ENCODE results near the gene S100A11.

The S100A11 gene

DNA sequence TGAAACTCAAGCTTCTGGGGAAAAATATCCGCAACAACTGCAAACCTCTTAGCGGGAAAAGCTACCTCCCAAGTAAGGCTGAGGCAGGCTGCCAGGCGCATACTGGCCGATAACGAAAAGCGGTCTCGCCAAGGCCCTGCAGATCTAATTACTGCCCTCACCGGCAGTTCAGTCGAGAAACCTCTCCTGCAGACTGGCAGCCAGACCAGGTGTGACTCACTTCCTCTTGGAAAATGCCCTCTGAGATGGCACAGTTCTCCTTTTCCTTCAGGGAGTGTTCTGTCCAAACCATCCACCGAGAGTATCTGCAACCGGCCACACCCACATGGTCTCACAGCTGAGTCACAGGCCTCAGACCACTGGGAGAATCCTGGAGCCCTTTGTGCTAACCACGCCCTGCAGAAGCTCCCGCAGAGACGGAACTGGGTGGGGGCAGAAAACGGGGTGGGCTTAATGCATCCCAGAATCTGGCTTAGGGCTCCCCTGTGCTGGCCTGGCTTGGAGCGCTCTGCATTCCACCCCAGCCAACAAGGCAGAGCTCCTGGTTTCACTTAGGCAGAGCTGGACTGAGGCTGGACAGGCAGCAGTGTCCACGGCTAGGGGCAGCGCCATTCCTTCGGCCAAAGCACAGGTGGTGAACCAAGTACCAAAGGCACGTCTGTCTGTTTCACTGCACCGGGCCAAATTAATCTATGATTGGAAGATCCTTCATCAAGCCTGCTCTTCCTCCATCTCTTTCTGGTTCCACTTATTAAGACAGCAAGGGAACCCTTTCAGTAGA is 44.3 kb downstream of the S100A11 start:
- H3K36me3 Mint-ChIP-seq (ENCODE audit: low read depth), result peaks cover 51% of the 10 kb centered on the region
- intact Hi-C loops (cut with micrococcal nuclease), result no loop called here
- H3K27ac Mint-ChIP-seq, result peak overlapping the region; percentile 97
- H3K27me3 Mint-ChIP-seq, result no peaks in the 10 kb centered on the region
- peak overlapping the region; percentile 93 for H3K4me3 Mint-ChIP-seq
- no peaks in the 10 kb centered on the region for H3K9me3 Mint-ChIP-seq
- peaks cover 60% of the 10 kb centered on the region for H3K4me1 Mint-ChIP-seq (ENCODE audit: low read depth)

DNA sequence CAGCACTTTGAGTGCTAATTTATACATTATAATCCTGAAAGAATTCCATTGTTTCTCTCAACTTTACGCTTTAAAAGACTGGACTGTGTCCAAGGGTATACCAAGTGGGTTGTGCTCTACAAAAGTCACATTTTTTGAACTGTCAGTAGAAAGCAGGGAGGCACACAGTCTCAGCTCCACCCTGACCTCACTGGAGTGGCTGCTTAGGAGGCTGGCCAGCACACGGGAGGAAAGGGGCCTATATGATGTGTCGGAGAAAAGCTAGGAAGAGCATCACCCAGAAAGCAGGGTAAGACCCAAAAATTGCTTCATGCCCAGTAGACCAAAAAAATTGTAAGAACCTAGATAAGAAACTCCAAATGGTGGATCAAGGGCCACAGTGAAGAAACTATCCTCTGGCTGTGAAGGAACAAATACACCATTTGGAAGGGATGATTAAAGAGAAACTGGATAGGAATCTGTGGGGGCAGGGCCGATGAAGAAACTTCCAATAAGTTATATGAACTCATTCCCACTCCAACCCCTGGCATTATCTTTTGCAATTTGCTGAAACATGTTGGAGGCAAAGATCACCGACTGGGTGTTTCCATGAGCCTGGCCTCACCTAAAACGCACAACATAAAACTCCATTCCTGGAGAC is 45.0 kb downstream of the S100A11 start:
- Mint-ChIP-seq H3K4me3 (peak overlapping the region; percentile 93), H3K36me3 (ENCODE audit: low read depth) (peaks cover 57% of the 10 kb centered on the region), H3K27ac (peak overlapping the region; percentile 97), H3K4me1 (ENCODE audit: low read depth) (peaks cover 64% of the 10 kb centered on the region), H3K9me3 (no peaks in the 10 kb centered on the region), H3K27me3 (no peaks in the 10 kb centered on the region)
- intact Hi-C loops (cut with micrococcal nuclease), result no loop called here

DNA sequence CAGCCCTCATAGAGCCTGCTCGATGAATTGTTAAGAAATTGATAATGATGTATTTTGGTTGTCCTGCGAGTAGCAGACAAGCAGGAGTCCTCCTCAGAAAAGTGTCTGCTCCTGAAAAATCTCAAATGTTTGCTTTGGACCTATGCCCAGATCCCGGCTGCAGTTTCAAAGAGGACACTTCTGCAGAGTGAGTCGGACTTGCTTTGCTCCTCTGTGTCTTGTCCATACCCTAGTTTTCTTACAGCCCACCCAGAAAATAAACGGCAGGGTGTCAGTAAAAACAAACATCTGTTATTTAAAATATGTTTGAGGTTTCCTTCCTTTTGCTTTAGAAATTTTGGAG is 46.0 kb downstream of the S100A11 start:
- Mint-ChIP-seq H3K27me3 (no peaks in the 10 kb centered on the region), H3K36me3 (ENCODE audit: low read depth) (peaks cover 66% of the 10 kb centered on the region), H3K4me3 (peak overlapping the region; percentile 93), H3K4me1 (ENCODE audit: low read depth) (peaks cover 70% of the 10 kb centered on the region), H3K9me3 (no peaks in the 10 kb centered on the region), H3K27ac (peak overlapping the region; percentile 97)
- intact Hi-C loops (cut with micrococcal nuclease), result no loop called here

DNA sequence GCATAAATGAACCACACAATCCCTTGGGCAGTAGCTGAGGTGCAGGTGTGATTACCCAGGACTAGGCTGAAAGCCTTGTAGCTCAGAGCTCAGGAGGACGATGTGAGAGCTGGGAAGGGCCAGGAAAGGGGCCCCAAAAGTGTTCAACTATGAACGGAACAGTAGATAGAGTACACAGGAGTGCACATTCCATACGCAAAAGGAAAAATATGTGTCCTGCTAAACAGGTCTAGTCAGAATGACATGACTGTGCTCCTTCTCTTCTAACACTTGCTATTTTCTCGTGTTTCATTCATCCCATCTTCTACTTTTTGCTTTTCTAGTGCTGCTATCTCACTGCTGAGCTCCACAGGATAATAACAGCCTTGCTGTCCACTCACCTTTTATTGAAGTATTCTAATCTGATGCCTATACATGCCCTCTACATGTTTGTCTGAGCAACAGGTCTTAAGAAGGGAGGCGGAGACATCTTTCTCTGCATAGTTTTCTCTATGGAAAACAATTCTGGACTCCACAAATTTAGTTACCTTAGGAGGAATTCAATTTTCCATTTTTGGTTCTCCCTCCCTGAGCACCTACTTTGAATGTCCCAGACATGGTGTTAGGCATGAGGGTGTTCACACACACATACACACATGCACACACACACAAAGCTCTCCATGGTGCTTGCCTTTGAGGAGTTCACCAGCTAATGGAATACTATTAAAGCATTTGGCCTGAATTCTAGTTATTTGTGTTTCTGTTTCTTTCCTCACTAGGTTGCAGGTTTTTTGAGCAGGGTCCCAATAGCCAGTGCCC is 46.5 kb downstream of the S100A11 start:
- no peaks in the 10 kb centered on the region for H3K27me3 Mint-ChIP-seq
- H3K9me3 Mint-ChIP-seq, result no peaks in the 10 kb centered on the region
- peaks cover 72% of the 10 kb centered on the region for H3K36me3 Mint-ChIP-seq (ENCODE audit: low read depth)
- intact Hi-C loops (cut with micrococcal nuclease), result no loop called here
- peaks cover 68% of the 10 kb centered on the region for H3K4me1 Mint-ChIP-seq (ENCODE audit: low read depth)
- H3K4me3 Mint-ChIP-seq, result peak overlapping the region; percentile 93
- H3K27ac Mint-ChIP-seq, result peak overlapping the region; percentile 97

DNA sequence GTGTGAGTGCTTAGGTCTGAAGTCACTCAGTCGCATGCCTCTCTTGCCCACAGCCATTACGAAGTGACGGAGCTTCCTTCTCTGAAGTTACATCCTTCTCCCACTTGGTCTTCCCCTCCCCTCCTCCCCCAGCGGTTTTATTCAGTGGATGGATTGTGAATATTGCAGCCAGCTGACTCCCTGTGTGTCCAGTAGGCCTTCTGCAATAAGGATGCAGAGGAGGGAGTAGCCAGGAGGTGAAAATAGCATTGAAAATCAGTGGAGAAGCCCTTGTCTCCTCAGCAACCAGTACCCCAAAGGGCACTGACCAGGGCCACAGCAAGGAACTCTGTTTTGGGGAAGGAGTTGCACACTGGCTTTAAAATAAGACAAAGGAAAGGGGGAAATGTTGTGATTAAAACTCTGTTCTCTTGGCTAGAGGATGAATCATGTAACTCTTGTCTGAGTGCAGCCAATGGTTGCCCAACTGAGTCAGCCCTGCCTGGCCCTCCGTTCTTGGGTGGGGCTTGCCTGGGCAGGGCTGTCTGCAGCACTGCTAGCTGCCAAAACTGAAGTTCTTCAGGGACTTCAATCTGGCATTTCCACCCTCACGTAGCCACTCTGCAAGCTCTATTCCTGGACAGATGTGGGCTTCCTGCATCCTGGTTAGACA is 47.5 kb downstream of the S100A11 start:
- peak overlapping the region; percentile 97 for H3K27ac Mint-ChIP-seq
- peaks cover 81% of the 10 kb centered on the region for H3K36me3 Mint-ChIP-seq (ENCODE audit: low read depth)
- H3K27me3 Mint-ChIP-seq, result no peaks in the 10 kb centered on the region
- intact Hi-C loops (cut with micrococcal nuclease), result loop anchor here (2.0 kb wide), 1 partner anchor 17 kb away; no protein-coding TSS in a partner anchor
- H3K4me3 Mint-ChIP-seq, result peak overlapping the region; percentile 62
- no peaks in the 10 kb centered on the region for H3K9me3 Mint-ChIP-seq
- peaks cover 64% of the 10 kb centered on the region for H3K4me1 Mint-ChIP-seq (ENCODE audit: low read depth)

DNA sequence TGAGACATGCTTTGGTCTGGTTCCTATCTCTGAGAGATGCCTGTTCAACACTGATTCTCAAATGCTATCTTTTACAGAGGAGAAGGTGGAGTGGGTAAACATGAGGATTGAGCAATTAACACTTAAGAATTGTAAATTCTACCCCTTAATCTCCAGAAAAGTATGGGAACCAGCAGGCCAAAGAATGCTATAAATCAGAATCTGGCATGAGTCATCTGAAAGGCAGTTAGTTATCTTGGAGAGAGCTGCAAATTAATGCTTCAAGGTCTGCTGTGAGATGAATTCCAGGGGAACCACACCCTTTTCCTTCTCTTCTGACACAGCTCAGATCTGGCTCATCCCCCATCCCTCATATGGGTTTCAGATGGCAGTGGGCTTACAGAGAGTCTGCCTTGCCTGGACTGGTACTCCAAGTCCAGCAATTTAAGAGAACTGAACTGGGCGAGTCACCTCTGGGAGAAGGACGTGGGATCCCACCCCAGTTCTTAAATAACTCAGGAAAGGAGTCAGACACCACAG is 48.3 kb downstream of the S100A11 start:
- Mint-ChIP-seq H3K27me3 (no peaks in the 10 kb centered on the region), H3K36me3 (ENCODE audit: low read depth) (peaks cover 90% of the 10 kb centered on the region), H3K9me3 (no peaks in the 10 kb centered on the region), H3K4me3 (peak overlapping the region; percentile 62), H3K4me1 (ENCODE audit: low read depth) (peaks cover 59% of the 10 kb centered on the region), H3K27ac (peak overlapping the region; percentile 97)
- intact Hi-C loops (cut with micrococcal nuclease), result loop anchor here (2.0 kb wide), 1 partner anchor 16 kb away; no protein-coding TSS in a partner anchor

DNA sequence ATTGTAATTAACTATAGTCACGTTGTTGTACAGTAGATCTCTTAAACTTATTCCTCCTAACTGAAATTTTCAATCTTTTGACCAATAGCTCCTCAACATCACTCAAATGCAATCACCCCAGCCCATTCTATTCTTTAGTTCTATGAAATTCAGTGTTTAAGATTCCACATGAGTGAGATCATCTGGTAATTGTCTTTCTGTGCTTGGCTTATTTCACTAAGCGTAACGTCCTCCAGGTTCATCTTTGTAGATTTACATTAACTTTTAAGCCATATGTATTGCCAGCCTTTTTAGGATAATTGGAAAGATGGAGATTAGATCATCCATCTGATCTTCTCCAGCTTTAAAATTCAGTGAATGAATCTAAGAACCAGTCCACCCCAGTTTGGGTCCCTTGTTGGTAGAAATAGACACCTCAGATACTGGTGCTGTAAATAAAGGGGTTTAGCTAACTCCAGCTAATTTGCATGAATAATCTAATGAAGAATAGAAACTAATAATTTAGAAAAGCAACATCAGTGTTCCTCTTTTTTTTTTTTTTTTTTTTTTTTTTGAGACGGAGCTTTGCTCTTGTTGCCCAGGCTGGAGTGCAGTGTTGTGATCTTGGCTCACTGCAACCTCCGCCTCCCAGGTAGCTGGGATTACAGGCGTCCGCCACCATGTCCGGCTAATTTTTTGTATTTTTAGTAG is 50.2 kb downstream of the S100A11 start:
- H3K4me3 Mint-ChIP-seq, result no peak overlapping the region
- no peak overlapping the region for H3K27ac Mint-ChIP-seq
- H3K4me1 Mint-ChIP-seq (ENCODE audit: low read depth), result peaks cover 51% of the 10 kb centered on the region
- H3K9me3 Mint-ChIP-seq, result no peaks in the 10 kb centered on the region
- peaks cover 90% of the 10 kb centered on the region for H3K36me3 Mint-ChIP-seq (ENCODE audit: low read depth)
- intact Hi-C loops (cut with micrococcal nuclease), result no loop called here
- H3K27me3 Mint-ChIP-seq, result no peaks in the 10 kb centered on the region

DNA sequence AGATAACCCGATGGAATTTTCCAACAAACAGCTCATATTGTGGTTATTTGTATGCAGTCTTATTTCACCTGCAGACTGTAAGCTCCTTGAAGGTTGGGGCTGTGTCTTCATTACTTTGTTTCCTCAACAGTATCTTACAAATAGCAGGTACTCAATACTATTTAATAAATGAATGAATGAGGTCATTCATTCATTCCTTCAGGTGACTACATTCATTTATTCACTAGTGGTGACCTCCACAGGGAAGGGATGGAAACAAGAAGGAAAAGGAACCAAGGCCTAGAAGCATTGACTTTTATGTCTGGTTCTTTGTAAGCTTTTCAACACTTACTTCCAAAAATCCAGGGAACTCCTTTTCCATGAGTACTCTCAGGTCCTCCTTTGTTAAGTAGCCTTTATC is 51.0 kb downstream of the S100A11 start:
- intact Hi-C loops (cut with micrococcal nuclease), result no loop called here
- H3K27me3 Mint-ChIP-seq, result no peaks in the 10 kb centered on the region
- H3K4me3 Mint-ChIP-seq, result no peak overlapping the region
- H3K36me3 Mint-ChIP-seq (ENCODE audit: low read depth), result peaks cover 90% of the 10 kb centered on the region
- peaks cover 48% of the 10 kb centered on the region for H3K4me1 Mint-ChIP-seq (ENCODE audit: low read depth)
- H3K9me3 Mint-ChIP-seq, result no peaks in the 10 kb centered on the region
- no peak overlapping the region for H3K27ac Mint-ChIP-seq

DNA sequence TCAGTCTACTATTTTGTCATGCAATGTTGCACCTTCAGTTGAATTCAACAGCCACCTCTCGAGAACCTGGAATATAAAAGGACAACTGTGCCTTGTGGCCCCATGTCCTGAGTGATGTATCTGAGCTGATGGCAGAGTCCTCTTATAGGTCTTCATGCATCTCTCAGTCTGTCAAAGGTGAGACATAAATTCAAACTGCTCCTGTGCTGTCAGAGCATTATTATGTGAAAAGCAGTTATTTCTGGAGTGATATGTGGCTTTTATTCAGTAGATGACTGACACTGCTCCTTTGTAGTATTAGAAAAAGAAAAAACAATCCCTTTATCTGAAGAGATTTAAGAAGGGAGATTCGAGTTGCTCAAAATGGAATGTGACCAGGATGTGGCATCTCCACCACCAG is 51.5 kb downstream of the S100A11 start:
- H3K4me3 Mint-ChIP-seq, result no peak overlapping the region
- peaks cover 90% of the 10 kb centered on the region for H3K36me3 Mint-ChIP-seq (ENCODE audit: low read depth)
- peaks cover 43% of the 10 kb centered on the region for H3K4me1 Mint-ChIP-seq (ENCODE audit: low read depth)
- no peak overlapping the region for H3K27ac Mint-ChIP-seq
- intact Hi-C loops (cut with micrococcal nuclease), result no loop called here
- no peaks in the 10 kb centered on the region for H3K9me3 Mint-ChIP-seq
- H3K27me3 Mint-ChIP-seq, result no peaks in the 10 kb centered on the region

DNA sequence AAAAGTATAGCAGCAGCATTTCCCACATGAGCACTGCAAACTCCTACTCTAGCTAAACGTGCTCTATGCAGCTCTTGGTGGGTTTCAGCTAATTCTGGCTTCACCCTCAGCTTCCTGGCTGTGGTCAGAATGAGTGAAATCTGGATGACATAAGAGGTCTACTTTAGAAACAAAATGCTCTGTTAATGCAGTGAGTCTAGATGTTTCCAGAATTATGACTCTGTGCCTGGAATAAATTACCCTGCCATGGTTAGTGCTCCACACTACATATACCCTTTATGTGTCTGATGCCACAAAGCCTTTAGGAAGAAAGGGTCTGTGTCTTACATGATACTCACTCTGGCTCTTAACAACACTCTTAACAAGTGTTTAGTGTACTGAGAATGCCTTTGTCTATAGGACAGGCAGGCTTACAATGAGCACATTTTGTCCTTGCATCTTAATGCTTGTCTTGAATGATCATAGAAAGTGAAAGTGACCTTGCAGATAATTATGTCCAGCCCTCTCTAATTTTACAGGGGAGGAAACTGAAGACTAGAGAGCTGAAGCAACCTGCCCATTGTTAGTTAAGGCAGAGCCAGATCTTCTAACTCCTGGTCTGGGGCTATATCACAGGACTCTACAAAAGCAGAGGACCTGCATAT is 52.4 kb downstream of the S100A11 start:
- no peaks in the 10 kb centered on the region for H3K9me3 Mint-ChIP-seq
- intact Hi-C loops (cut with micrococcal nuclease), result no loop called here
- peaks cover 92% of the 10 kb centered on the region for H3K36me3 Mint-ChIP-seq (ENCODE audit: low read depth)
- H3K4me3 Mint-ChIP-seq, result no peak overlapping the region
- no peaks in the 10 kb centered on the region for H3K27me3 Mint-ChIP-seq
- H3K4me1 Mint-ChIP-seq (ENCODE audit: low read depth), result peaks cover 35% of the 10 kb centered on the region
- no peak overlapping the region for H3K27ac Mint-ChIP-seq

Measured in dendritic cell treated with granulocyte-macrophage colony-stimulating factor and Interleukin-4, amounts not matched to agents 40 ng/mL and 50 ng/mL, for 4 days (primary cell).